HG02798 (cell line): ENCODE data around the gene TOMM7.
"Not testable (repeated sequence)": the region's sequence is repeated elsewhere in the genome, so short reads cannot be mapped to it uniquely, and the experiment has no call there.

Experiments used
- ATAC-seq: cut with Tn5 transposase; IDR thresholded peaks from one replicate; pipeline ENCODE4 v1.9.1; 2021; ENCODE audit warnings: mild to moderate bottlenecking; ENCODE audit not compliant: unreplicated experiment, poor library complexity

Gene TOMM7

GRCh38 chr7:22826593-22826992 is 3.9 kb upstream of the TOMM7 start:
- ATAC-seq = no peak

GRCh38 chr7:22824760-22825159 is 2.1 kb upstream of the TOMM7 start:
- ATAC-seq = no peak

DNA sequence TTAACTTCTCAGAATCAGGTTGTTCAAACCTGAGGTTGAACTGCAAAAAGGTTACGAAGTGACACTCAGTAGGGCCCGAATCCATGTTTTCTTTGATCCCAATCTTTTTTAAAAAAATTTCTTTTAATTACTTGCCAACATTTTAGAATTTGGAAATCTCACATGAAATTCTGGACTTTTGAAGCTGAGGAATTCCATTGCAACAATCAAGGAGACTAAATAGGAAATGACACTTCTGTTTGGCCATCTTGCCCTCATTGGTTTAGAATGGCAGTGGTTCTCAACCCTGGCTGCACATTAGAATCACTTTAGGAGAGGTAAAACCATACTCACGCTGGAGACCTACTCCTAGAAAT is 471 bp upstream of the TOMM7 start:
- no peak for ATAC-seq

GRCh38 chr7:22821702-22822485 is 755 bp downstream of the TOMM7 start:
- no peak for ATAC-seq

DNA sequence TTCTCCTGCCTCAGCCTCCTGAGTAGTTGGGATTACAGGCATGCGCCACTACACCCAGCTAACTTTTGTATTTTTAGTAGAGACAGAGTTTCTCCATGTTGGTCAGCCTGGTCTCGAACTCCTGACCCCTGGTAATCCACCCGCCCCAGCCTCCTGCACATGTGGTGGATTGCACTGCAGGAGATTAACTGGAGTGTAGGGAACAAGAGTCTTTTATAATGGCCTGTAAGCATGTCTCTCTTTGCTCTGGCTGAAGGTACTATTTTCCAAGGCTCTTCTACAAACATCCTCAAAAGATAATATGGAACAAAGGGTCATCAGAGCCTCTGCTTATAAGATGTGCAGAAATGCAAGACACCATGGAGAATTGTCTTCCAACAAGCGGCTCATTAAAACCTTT is 3.2 kb downstream of the TOMM7 start:
- ATAC-seq = no peak

- ATAC-seq = no peak
Observed at GRCh38 chr7:22814261-22815208, 8.1 kb downstream of the TOMM7 start.

DNA sequence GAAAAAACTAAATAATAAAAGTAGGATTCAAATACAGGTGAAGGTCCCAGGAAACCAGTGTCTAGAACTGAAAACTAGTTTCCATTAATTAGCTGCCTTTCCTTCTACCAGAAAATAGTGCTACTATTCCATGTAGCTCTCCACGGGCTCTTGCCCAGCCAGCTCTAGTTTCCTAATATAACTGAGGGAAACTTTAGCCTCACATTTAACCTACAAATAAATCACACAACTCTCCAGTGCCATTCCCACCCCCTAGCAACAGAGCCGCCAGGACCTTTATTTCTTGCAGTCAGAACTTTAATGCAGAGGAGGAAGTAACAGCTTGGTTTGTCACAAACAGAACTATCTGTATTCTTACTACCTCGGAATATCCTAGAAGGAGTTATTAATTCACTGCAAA is 10.3 kb downstream of the TOMM7 start:
- ATAC-seq = no peak

DNA sequence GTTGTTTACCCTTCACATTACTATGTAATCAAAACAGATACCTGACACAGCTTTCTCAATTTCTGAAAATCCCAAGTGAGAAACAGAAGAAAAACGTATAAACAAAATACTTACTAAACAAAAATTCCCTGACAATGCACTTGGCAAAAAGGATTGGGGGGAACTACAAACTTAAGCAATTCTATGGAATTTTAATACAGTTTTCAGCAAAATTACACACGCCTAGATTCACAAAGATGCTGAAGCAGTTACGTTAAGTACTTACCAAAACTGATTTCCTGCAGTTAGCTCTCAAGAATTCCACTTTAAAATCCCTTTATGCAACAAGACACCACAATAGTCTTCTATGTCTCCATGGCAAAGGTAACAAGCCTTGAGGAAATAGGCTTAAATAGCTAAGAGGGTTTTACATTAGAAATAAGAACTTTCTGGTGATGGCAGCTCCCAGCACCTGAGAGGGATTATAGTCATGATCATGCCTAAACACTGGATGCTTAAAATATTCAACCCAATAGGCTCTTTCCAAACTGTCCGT is 10.8 kb downstream of the TOMM7 start:
- no peak for ATAC-seq

DNA sequence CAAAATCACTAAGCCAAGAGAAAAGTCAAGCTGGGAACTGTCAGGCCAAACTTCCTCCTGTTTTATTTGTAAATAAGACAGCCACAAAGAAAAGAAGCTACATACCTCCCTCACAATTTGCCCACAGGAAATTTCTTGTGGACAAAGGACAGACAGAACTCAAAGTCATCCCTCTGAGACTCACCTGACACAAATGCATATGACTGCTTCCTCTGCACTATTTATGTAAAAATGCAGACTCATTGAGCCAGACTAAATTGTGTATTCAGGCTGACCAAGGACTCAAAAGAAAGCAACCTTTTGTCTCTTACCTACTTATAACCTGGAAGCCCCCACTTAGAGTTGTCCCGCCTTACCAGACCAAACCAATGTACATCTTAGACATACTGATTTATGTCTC is 11.8 kb downstream of the TOMM7 start:
- no peak for ATAC-seq

DNA sequence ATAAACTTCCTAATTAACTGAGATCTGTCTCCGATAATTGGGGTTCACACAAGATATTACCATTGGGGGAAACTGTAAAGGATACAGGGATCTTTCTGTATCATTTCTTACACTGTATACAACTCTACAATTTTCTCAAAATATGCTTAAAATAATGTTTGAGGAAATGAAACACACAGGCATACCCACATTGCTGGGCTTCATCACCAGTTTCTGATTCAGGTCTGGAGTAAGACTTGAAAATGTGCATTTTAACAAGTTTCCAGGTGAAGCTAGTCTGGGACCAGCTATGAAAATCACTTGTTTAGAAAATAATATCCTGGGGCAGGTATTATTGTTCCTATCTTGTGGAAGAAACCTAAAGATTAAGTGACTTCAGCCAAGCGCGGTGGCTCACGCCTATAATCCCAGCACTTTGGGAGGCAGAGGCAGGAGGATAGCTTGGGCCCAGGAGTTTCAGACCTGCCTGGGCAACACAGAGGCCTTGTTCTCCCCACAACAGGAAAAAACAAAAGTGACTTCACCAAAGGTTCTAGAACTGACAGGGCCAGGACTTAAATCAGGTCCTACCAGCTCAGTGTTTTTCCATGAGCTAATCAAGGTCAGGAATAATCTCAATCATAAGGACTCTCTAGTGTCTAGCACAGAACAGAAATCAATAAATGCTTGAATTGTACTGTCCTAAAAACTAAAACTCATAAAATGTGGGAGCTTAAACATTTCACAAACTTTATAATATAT is 12.6 kb downstream of the TOMM7 start:
- no peak for ATAC-seq

- no peak for ATAC-seq
Observed at GRCh38 chr7:22808140-22808539, 14.5 kb downstream of the TOMM7 start.

DNA sequence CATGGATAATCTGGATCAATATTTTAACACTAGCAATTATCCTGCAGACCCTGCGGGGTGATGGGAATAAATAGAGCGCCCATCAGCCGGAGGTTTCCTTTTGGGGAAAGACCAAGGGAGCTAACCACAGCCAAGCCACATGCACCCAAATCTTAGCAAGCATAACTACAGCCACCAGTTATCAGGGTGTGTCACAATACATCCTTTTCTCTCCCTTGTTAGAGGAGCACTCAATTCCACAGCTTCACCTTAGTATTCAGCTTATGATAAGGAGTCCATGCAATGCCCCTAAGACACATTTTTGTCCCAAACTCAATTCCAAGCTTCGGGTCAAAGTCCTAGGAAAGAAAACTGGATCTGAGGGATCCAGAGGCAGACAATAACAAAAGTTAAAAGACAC is 15.9 kb downstream of the TOMM7 start:
- no peak for ATAC-seq

DNA sequence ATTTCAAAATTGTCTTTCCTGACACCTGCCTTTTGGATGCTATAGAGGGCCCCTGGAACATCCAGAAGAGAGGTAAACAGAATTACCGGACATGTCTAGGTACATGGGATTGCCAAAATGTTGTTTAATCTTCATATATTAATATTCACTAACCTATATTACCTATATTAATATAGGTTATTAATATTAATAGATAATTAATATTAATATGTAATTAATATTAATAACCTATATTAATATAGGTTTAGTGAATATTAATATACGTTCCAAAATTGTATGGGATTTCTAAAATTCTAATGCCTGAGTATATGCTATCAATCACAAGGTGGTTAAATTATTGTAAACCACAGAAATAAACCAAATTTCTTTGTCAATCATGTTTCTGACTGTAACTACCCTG is 17.4 kb downstream of the TOMM7 start:
- no peak for ATAC-seq

DNA sequence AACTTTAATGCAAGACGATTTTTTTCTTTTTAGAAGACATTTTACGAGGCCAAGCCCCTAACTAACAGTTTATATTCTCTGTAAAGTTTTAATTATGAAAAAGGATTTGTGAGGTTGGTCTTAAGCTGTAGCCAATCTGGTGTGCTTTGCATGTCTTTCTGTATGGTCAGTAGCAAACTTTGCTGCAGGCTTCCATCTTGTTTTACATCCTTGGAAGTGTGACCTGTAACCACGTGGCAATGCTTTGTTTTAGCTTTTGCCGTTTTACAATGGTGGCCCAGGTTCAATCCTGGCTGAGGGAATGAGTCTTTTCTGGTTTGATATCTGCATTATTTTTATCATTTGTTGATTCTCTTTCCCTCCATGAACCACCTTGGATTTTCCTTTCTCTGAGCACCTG is 19.8 kb downstream of the TOMM7 start:
- not testable (repeated sequence) for ATAC-seq

DNA sequence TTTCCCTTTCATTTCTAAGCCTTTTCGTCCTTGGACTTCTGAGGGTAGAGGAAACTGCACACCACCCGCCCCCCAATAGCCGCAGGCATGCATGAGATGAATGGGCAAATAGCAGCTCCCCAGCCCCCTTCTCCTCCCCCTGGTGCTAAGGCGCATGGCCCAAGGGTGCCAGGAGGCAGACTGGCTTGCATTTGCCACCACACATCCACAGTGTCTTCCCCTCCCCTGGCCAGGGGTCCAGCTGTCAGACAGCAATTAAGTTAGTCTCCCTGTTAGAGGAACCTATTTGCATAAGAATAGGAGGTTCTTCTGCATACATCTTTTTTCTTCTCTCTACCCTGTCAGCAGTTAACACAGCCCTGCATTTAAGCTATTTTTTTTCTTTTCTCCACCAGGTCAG is 20.2 kb downstream of the TOMM7 start:
- no peak for ATAC-seq

DNA sequence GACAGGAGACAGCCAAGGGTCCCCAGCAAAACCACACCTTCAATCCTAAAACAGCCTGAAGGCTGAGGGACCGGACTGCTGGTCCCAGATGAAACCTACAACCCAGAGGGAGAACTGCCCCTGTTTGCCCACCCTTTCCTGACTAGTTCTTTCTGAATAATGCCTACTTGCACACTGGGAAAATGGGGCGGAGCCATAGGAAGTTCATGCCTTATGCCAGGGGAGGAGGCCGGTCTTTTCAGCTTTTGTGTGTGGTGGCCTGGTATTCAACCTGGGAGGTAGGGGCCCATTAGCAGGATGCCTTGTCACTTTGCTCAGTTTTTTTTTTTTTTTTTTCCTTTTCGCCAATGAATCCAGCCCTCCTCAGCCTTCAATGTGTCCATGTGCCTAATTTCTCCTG is 20.7 kb downstream of the TOMM7 start:
- ATAC-seq = no peak

DNA sequence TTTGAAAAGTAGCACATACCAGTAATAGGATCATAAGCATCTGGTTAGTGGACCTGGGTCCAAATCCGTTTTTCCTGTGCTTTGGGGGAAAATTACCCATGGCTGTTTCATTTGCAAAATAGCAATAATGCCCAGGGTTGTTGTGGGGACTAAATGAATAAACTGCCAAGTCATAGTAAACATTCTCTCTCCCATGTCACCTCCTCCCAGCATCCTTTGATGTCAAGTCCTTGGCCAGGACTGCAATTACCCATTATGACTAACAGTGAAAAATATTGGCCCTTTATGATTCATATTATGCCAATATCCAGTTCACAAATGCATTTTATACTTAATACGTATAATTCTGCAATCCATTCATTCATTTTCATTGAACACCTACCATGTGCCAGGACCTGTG is 23.0 kb downstream of the TOMM7 start:
- no peak for ATAC-seq

GRCh38 chr7:22793593-22794462 is 28.8 kb downstream of the TOMM7 start:
- no peak for ATAC-seq

GRCh38 chr7:22791204-22792158 is 31.2 kb downstream of the TOMM7 start:
- no peak for ATAC-seq
